Endodermal cell (in vitro differentiated cells): ENCODE data around the gene ZNF677. TPM values are rescaled to one million over a fixed set of nuclear protein-coding genes. Genes with fewer than 3 reads are reported as not detected.
"Not testable (repeated sequence)": the region's sequence is repeated elsewhere in the genome, so short reads cannot be mapped to it uniquely, and the experiment has no call there.

Source experiments
- DNase-seq: peaks from one replicate; pipeline ENCODE4 v3.0.0-alpha.2; 2017
- H3K27ac ChIP-seq: 2 replicates; pipeline ENCODE4 v1.5.1; 2013; ENCODE audit warnings: mild to moderate bottlenecking, low read depth, low read length, moderate library complexity
- H3K27me3 ChIP-seq: 2 replicates; pipeline ENCODE4 v1.6.1; 2013; ENCODE audit warnings: mild to moderate bottlenecking, low read length, moderate library complexity; ENCODE audit not compliant: insufficient read depth, control insufficient read depth, poor library complexity, severe bottlenecking
- H3K36me3 ChIP-seq: 2 replicates; pipeline ENCODE4 v1.7.0; 2013; ENCODE audit warnings: mild to moderate bottlenecking, low read length, moderate library complexity; ENCODE audit not compliant: control insufficient read depth, insufficient read depth
- H3K4me1 ChIP-seq: one replicate; pipeline ENCODE4 v1.7.0; 2013; ENCODE audit warnings: low read length; ENCODE audit not compliant: control insufficient read depth, insufficient read depth
- H3K4me3 ChIP-seq: 2 replicates; pipeline ENCODE4 v1.5.1; 2013; ENCODE audit warnings: mild to moderate bottlenecking, low read length, moderate library complexity
- H3K9ac ChIP-seq: 2 replicates; pipeline ENCODE4 v1.6.1; 2013; ENCODE audit warnings: mild to moderate bottlenecking, low read length, moderate library complexity; ENCODE audit not compliant: poor library complexity, severe bottlenecking; ENCODE audit errors: extremely low read depth
- H3K9me3 ChIP-seq: 2 replicates; pipeline ENCODE4 v1.6.1; 2013; ENCODE audit warnings: mild to moderate bottlenecking, low read length, moderate library complexity; ENCODE audit not compliant: control insufficient read depth
- H3K27ac Mint-ChIP-seq: 2 replicates; pipeline ENCODE4 v1.8.0; 2020; ENCODE audit warnings: mixed read lengths
- H3K27me3 Mint-ChIP-seq: 2 replicates; pipeline ENCODE4 v1.8.0; 2021; ENCODE audit warnings: mild to moderate bottlenecking, mixed read lengths; ENCODE audit not compliant: insufficient read depth
- H3K36me3 Mint-ChIP-seq: 2 replicates; pipeline ENCODE4 v1.8.0; 2020; ENCODE audit warnings: low read depth, mixed read lengths
- H3K4me1 Mint-ChIP-seq: 2 replicates; pipeline ENCODE4 v1.8.0; 2020; ENCODE audit warnings: mixed read lengths
- H3K4me3 Mint-ChIP-seq: 2 replicates; pipeline ENCODE4 v1.8.0; 2020; ENCODE audit warnings: mild to moderate bottlenecking, moderate library complexity, mixed read lengths
- H3K9me3 Mint-ChIP-seq: 2 replicates; pipeline ENCODE4 v1.8.0; 2020; ENCODE audit warnings: mild to moderate bottlenecking, mixed read lengths
- CTCF ChIP-seq: fragments of 200-600 bp; sonication (generic); conservative IDR thresholded peaks from 2 replicates; pipeline ENCODE4 v1.5.0; 2021; ENCODE audit warnings: antibody characterized with exemption, mild to moderate bottlenecking
- WGBS, 2 experiments: methylation state at CpG; one replicate each; pipeline versions ENCODE4 v1.1.5 to v1.1.7; 2013; ENCODE audit warnings: missing lambda C conversion rate in 2 of 2, mixed read lengths in 1 of 2; ENCODE audit not compliant: insufficient coverage in 1 of 2, insufficient read length in 1 of 2; 5-methylcytosine and 5-hydroxymethylcytosine counted together
- total RNA-seq, 2 donors: library from RNA; stranded (reverse); fragmentation: NEBNext Ultra II Directional in 1 of 2; extraction: Animal tissue kit (Norgen Biotek cat#: 25700) in 1 of 2; gene quantifications; 2 replicates in 1 of 2; 3 replicates in 1 of 2; pipeline ENCODE4 v1.2.1, GENCODE V29; 2021

Gene ZNF677
- total RNA-seq, 2 donors from 2014 or later: 35.6 to 56.5 TPM

DNA sequence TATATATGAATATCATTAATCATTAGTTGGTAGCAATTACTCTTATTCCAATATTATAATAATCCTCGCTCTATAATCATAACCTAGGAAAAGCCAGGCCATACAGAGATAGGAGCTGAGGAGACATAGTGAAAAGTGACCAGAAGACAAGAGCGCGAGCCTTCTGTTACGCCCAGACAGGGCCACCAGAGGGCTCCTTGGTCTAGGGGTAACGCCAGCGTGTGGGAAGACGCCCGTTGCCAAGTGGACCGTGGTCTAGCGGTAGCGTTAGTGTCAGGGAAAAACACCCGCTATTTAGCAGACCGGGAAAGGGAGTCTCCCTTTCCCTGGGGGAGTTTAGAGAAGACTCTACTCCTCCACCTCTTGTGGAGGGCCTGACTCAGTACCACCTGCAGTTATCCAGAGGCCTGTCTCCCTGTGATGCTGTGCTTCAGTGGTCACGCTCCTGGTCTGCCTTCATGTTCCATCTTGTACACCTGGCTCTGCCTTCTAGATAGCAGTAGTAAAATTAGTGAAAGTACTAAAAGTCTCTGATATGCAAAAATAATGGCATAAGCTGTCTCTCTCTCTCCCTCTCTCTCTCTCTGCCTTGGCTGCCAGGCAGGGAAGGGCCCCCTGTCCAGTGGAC lies 3.2 kb upstream of the ZNF677 start, which contains the start of gene VN1R2:
Gene VN1R2, plus strand, starts transcription at position 578 of the 628 bp plus-strand sequence. CDS start 84 bp downstream, outside the sequence.
- TF ChIP-seq CTCF: peak; percentile 50
- not testable (repeated sequence) for H3K27ac ChIP-seq, H3K4me1 Mint-ChIP-seq, H3K36me3 ChIP-seq, H3K4me3 Mint-ChIP-seq, H3K4me3 ChIP-seq, H3K27me3 ChIP-seq, H3K27ac Mint-ChIP-seq, H3K4me1 ChIP-seq, H3K27me3 Mint-ChIP-seq, H3K9ac ChIP-seq
- H3K9me3 Mint-ChIP-seq: peaks cover 61% of the 10 kb centered on the region
- peaks cover 10% of the 10 kb centered on the region for H3K36me3 Mint-ChIP-seq
- H3K9me3 ChIP-seq: peaks cover 28% of the 10 kb centered on the region
- 82 to 86% methylated on average over 8 to 13 of the region's 14 CpGs for WGBS, 2 experiments
- peak; percentile 73 for DNase-seq

DNA sequence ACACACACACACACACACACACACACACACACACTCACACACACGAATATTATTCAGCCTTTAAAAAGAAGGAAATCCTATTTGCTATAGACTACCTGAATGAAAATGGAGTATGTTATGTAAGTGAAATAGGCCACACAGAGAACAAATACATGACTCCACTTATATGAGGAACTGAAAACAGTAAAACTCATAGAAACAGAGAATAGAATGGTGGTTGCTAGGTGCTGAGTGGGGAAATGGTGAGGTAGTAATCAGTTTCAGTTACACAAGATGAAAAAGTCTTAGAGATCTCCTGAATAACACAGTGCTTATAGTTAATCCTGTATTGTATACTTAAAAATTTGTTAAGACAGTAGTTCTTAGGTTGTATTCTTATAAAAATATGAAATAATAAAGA lies 8.2 kb downstream of the ZNF677 start:
- Histone ChIP-seq H3K27ac (no peak overlapping the region), H3K9me3 (peaks cover 95% of the 10 kb centered on the region), H3K4me3 (no peak overlapping the region), H3K4me1 (no peaks in the 10 kb centered on the region), H3K36me3 (peaks cover 88% of the 10 kb centered on the region), H3K9ac (no peak overlapping the region), H3K27me3 (no peaks in the 10 kb centered on the region)
- Mint-ChIP-seq H3K9me3 (peaks cover 92% of the 10 kb centered on the region), H3K4me3 (no peak overlapping the region), H3K27ac (no peak overlapping the region), H3K4me1 (no peaks in the 10 kb centered on the region), H3K36me3 (peaks cover 98% of the 10 kb centered on the region), H3K27me3 (no peaks in the 10 kb centered on the region)
- no peak for TF ChIP-seq CTCF
- no peak for DNase-seq
- no CpG with 5 or more reads among the region's 1 CpG for WGBS, 2 experiments

DNA sequence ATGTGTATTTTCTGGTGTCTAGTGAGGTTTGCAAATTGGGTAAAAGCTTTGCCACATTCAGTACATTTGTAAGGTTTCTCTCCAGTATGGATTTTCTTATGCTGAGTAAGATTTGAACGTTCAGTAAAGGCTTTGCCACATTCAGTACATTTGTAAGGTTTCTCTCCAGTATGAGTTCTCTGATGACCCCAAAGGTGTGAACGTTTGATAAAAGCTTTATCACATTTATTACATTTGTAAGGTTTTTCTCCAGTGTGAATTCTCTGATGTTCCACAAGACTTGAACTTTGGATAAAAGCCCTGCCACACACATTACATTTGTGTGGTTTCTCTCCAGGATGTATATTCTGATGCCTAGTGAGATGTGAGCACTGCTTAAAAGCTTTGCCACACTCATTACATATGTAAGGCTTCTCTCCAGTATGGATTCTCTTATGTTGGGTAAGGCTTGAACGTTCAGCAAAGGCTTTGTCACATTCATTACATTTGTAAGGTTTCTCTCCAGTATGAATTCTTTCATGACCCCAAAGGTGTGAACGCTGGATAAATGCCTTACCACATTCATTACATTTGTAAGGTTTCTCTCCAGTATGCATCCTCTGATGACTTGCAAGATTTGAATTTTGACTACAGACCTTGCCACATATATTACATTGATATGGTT lies 17.4 kb downstream of the ZNF677 start:
- peaks cover 55% of the 10 kb centered on the region for H3K36me3 ChIP-seq
- WGBS, 2 experiments: 78 to 91% methylated on average over 2 to 4 of the region's 4 CpGs
- no peak overlapping the region for H3K27ac ChIP-seq
- no peak overlapping the region for H3K4me3 Mint-ChIP-seq
- no peak overlapping the region for H3K9ac ChIP-seq
- peaks cover 97% of the 10 kb centered on the region for H3K9me3 ChIP-seq
- TF ChIP-seq CTCF: no peak
- H3K27me3 Mint-ChIP-seq: no peaks in the 10 kb centered on the region
- H3K4me1 Mint-ChIP-seq: no peaks in the 10 kb centered on the region
- H3K4me1 ChIP-seq: no peaks in the 10 kb centered on the region
- H3K9me3 Mint-ChIP-seq: peaks cover 95% of the 10 kb centered on the region
- no peak overlapping the region for H3K27ac Mint-ChIP-seq
- DNase-seq: no peak
- no peaks in the 10 kb centered on the region for H3K27me3 ChIP-seq
- H3K36me3 Mint-ChIP-seq: peaks cover 71% of the 10 kb centered on the region
- peak overlapping the region; percentile 61 for H3K4me3 ChIP-seq
